GM18502 (cell line): ENCODE data around the gene DPYD.

Experiments
- ATAC-seq: cut with Tn5 transposase; IDR thresholded peaks from one replicate; pipeline ENCODE4 v1.9.1; 2021; ENCODE audit warnings: mild to moderate bottlenecking; ENCODE audit not compliant: unreplicated experiment, poor library complexity

DPYD gene

DNA sequence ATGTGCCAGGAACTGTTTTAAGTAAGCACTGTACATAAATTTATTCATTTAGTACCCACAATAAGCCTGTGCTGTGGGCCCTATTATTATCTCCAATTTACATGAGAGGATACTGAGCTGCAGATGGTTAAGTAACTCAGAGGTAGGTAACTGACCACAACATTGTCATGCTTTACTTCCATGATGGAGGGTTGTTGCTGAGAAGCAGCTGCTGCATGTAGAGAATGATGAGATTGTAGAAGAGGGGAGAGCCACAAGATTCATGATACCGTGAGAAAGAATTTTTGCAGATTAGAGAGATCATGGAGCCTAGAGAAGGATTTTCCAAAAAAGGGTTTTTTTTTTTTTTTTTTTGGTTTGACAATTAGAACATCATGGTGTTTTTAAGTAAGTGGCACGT, 886.2 kb downstream of the DPYD start:
- ATAC-seq: no peak

DNA sequence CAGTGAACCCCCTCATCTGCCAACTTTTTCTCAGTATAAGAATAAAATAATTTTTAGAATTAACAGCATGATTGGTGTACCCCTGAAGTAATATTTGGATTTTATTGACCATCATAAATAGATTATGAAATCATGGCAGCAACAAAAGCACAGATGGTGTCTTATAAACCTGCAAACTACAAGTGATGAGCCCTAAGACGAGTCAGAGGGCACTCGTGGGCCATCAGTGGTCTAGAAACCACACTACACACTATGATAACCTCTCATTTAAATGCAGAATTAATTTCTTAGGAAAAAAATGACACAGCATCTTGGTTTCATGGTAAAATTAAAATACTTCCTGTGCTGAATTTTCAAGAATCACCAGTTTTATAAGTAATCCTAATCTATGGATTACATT, 886.9 kb downstream of the DPYD start:
- ATAC-seq: no peak
